GM18511 (cell line): ENCODE data around the gene FAM50A.
"Not testable (repeated sequence)": the region's sequence is repeated elsewhere in the genome, so short reads cannot be mapped to it uniquely, and the experiment has no call there.

Source experiments
- ATAC-seq: cut with Tn5 transposase; IDR thresholded peaks from one replicate; pipeline ENCODE4 v1.9.1; 2021; ENCODE audit warnings: mild to moderate bottlenecking, moderate library complexity; ENCODE audit not compliant: unreplicated experiment

The FAM50A gene

DNA sequence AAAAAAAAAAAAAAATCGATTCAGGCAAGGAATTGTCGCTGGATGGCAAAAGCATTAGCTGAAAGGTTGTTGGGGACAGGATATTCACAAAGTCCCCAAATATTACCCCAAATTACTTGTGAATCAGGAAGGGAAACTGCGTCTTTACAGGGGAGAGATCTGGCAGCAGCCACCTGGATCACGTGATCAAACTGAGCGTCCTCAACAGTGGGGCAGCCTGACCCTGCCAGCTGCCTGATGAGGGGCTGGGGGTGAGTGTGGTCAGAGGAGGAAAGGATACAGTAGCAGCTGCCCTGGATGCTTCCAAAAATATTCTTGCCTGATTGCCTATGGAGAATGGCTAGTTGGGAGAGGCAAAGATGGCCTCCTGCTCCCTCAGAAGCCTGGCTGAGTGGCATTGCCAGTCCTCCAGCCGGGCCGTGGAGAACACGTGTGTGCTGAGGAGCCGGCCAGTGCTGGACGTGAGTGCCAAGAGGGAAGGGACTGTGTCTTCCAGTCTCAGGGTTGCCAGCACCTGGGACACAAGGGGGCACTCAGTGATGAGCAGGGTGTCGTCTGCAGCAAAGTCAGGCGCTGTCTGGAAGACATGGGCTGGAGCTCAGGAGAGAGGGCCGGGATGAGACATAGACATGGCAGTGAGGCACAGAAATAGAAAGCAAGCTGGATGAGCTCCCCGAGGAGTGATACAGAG is 38.1 kb downstream of the FAM50A start:
- ATAC-seq = no peak

DNA sequence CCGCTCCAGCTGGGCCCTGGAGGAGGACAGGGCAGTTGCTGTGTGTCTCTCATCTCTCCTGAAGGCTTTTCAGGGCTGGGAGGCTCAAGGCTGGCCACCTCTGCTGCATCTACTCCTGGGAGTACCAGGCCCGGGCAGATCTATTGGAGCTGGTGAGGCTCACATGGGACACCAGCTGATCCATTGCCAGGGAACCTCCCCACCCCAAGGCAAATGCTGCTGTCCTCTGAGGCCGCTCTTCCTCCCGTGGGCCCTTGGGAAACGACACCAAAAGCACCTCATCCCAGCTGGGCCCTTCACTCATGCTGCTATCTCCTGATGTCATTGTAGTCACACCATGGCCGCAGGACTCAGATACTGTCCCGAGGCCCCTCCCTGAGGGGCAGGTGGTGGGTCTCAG is 38.8 kb downstream of the FAM50A start:
- no peak for ATAC-seq

GRCh38 chrX:154483325-154483724 is 39.4 kb downstream of the FAM50A start:
- no peak for ATAC-seq

- ATAC-seq = no peak
Measured at GRCh38 chrX:154484255-154485149, 40.6 kb downstream of the FAM50A start.

- ATAC-seq = no peak
Measured at GRCh38 chrX:154485150-154486051, 41.5 kb downstream of the FAM50A start.

GRCh38 chrX:154486052-154486395 is 42.1 kb downstream of the FAM50A start:
- no peak for ATAC-seq

GRCh38 chrX:154486396-154487207 is 42.7 kb downstream of the FAM50A start, which contains the start of gene UBL4A:
Gene UBL4A (minus strand): TSS chrX:154486615. CDS start chrX:154486584, 31 bp downstream.
- no peak for ATAC-seq

- no peak for ATAC-seq
Measured at GRCh38 chrX:154487518-154488290, 43.8 kb downstream of the FAM50A start.

GRCh38 chrX:154488336-154489075 is 44.6 kb downstream of the FAM50A start:
- ATAC-seq = no peak

- no peak for ATAC-seq
Measured at GRCh38 chrX:154489182-154489581, 45.2 kb downstream of the FAM50A start.

DNA sequence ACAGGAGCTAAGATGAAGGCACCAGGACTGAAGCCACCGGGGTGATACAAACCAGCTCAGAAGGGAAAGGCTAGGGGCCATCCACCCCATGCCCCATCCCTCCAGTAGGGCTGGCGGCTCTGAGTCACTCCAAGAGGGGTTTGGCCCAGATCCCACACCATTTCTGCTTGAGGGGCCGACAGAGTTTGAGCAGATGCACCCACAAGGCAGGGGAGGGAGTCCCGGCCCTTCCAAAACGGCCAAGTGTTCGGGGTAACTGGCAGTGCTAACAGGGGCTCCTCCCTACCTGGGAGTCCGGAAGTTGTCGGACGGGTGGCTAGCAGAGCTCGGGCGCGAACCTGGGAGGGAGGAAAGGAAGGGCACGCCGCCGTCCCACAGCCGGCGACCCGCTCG is 46.1 kb downstream of the FAM50A start:
- peak; percentile 22 for ATAC-seq

- peak; percentile 82 for ATAC-seq
Measured at GRCh38 chrX:154490414-154491083, 46.6 kb downstream of the FAM50A start, which contains the start of gene SLC10A3. Gene SLC10A3 (minus strand): TSS chrX:154490629. CDS start chrX:154488940, 1,689 bp downstream.

- ATAC-seq = no peak
Measured at GRCh38 chrX:154494715-154495114, 50.8 kb downstream of the FAM50A start.

GRCh38 chrX:154495472-154495922 is 51.6 kb downstream of the FAM50A start:
- ATAC-seq = no peak

- ATAC-seq = not testable (repeated sequence)
Measured at GRCh38 chrX:154496591-154497137, 52.7 kb downstream of the FAM50A start.
